ENCODE measurements around the gene ALPP.
"Not testable (repeated sequence)": the region's sequence is repeated elsewhere in the genome, so short reads cannot be mapped to it uniquely, and the experiment has no call there.

- TF ChIP-seq CTCF (conservative IDR thresholded peaks at IDR 0.05; ENCODE audit: low read depth, low read length); EZH2 (IDR thresholded peaks at IDR 0.05; ENCODE audit: low read length, unreplicated experiment); EZH2phosphoT487 (IDR thresholded peaks at IDR 0.05; ENCODE audit: borderline replicate concordance, low read length): not testable (repeated sequence)
Measured at GRCh38 chr2:232385058-232385457, 6.5 kb downstream of the ALPP start.

All from PC-3 (cell line).